GM12875 (cell line): ENCODE data around the gene UBE2V1.

Source experiments
- H3K4me3 ChIP-seq: one replicate; pipeline ENCODE4 v1.5.1; 2011; ENCODE audit warnings: low read depth, low read length, control low read depth
- TF ChIP-seq, protein P1 (sequence below): IDR thresholded peaks from 2 replicates; pipeline ENCODE4 v1.5.1; 2011; ENCODE audit warnings: low read depth, mild to moderate bottlenecking, control low read depth, inconsistent platforms, low read length, moderate library complexity, borderline replicate concordance; ENCODE audit not compliant: insufficient read depth

UBE2V1 gene

GRCh38 chr20:50039706-50040431 lies 73.1 kb downstream of the UBE2V1 start:
- no peak overlapping the region for H3K4me3 ChIP-seq
- TF ChIP-seq, protein P1, sequence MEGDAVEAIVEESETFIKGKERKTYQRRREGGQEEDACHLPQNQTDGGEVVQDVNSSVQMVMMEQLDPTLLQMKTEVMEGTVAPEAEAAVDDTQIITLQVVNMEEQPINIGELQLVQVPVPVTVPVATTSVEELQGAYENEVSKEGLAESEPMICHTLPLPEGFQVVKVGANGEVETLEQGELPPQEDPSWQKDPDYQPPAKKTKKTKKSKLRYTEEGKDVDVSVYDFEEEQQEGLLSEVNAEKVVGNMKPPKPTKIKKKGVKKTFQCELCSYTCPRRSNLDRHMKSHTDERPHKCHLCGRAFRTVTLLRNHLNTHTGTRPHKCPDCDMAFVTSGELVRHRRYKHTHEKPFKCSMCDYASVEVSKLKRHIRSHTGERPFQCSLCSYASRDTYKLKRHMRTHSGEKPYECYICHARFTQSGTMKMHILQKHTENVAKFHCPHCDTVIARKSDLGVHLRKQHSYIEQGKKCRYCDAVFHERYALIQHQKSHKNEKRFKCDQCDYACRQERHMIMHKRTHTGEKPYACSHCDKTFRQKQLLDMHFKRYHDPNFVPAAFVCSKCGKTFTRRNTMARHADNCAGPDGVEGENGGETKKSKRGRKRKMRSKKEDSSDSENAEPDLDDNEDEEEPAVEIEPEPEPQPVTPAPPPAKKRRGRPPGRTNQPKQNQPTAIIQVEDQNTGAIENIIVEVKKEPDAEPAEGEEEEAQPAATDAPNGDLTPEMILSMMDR = no peak

- TF ChIP-seq, protein P1 = no peak
- no peak overlapping the region for H3K4me3 ChIP-seq
These were observed 74.4 kb downstream of the UBE2V1 start for GRCh38 chr20:50038574-50038991.

DNA sequence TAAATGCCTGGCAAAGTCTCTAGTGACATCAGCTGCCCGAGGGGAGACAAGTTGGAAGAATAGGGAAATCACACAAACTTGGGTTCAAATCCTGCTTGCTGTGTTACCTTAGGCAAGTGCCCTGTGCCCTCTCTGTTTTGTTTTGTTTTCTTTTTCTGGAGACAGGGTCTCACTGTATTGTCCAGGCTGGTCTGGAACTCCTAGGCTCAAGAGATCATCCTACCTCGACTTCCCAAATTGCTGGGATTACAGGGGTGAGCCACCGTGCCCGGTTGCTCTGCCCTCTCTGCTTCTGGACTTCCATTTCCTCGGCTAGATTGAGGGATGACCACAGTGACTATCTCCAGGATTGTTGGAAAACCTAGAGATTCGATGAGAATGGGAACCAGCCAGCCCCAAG lies 74.8 kb downstream of the UBE2V1 start:
- no peak overlapping the region for H3K4me3 ChIP-seq
- TF ChIP-seq, protein P1 = no peak

DNA sequence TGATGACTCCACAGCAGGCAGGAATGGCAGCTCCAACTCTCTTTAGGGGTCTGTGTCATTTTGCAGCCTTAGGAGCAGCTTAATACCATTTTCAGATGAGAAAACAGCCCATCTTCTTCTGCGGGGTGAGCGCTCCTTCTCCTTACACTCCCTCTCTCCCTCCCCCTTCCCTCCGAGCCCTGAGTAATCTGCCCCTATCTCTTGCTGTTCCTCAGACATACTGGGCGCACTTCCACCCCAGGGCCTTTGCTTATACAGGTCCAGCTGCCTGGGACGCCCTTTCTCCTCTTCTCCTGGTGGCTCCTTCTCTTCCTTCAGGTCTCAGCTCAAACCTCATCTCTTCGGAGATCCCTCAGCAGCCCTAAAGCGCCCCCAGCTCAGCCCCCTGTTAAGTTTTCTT lies 75.4 kb downstream of the UBE2V1 start:
- no peak overlapping the region for H3K4me3 ChIP-seq
- TF ChIP-seq, protein P1 = no peak

- H3K4me3 ChIP-seq = no peak overlapping the region
- TF ChIP-seq, protein P1 = no peak
These were observed 75.8 kb downstream of the UBE2V1 start for GRCh38 chr20:50037123-50037522.

- no peak overlapping the region for H3K4me3 ChIP-seq
- TF ChIP-seq, protein P1 = no peak
These were observed 76.2 kb downstream of the UBE2V1 start for GRCh38 chr20:50036703-50037102.

- TF ChIP-seq, protein P1 = no peak
- H3K4me3 ChIP-seq = no peak overlapping the region
These were observed 78.3 kb downstream of the UBE2V1 start for GRCh38 chr20:50034567-50035180.
